ENCODE data around the gene AIFM1.

Gene AIFM1

DNA sequence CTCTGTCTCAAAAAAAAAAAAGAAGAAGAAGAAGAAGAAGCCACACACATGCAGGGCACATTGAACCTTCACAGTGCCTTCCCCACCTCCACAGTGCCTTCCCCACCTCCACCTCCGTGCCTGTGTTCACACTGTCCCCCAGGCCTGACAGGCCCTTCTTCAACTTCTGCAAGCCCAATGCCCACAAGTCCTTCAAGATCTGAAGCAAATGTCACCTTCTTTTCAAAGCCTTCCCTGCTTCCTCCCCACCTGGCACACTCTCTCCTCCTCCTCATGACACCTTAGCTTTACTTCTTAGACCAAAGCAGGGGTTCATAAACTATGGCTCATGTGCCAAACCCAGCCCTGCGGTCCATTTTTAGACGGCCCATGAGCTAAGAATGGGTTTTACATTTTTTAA lies 75.3 kb downstream of the AIFM1 start:
- DNase-seq, result no peak

DNA sequence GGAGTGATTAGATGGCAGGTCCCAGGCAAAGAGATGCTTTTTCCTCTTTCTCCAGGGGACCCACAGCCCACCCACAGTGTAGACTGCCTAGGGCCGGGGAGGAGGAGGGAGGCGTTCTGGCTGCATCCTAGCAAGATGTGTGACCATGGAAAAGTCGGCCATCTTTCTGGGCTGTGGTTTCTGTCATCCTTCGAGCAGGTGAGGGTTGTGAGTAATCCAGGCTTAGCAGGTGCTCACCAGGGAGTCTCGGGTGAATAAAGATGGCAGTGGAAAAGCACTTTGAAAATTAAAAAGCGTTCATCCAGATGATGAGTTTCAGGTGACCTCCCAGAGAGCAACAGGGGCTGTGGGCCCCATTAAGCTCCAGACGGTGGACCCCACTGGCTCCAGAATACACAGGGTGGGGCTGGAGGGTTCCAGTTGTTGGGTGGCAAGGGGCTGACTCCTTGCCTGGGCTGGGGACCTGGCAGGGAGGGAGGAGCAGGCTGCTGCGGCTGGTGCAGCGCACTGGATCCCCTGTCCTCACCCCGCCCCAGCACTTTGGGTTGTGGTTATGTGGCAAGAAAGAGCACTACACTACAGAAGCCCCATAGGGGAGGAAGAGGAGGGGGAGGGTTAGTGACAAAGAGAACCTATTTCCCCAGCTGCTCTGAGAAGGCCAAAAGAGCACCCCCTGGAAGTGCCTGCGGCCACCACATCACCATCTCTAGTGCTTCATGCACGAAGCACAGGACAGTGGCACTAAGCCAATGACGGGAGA lies 79.0 kb downstream of the AIFM1 start:
- DNase-seq, result peak; percentile 84

DNA sequence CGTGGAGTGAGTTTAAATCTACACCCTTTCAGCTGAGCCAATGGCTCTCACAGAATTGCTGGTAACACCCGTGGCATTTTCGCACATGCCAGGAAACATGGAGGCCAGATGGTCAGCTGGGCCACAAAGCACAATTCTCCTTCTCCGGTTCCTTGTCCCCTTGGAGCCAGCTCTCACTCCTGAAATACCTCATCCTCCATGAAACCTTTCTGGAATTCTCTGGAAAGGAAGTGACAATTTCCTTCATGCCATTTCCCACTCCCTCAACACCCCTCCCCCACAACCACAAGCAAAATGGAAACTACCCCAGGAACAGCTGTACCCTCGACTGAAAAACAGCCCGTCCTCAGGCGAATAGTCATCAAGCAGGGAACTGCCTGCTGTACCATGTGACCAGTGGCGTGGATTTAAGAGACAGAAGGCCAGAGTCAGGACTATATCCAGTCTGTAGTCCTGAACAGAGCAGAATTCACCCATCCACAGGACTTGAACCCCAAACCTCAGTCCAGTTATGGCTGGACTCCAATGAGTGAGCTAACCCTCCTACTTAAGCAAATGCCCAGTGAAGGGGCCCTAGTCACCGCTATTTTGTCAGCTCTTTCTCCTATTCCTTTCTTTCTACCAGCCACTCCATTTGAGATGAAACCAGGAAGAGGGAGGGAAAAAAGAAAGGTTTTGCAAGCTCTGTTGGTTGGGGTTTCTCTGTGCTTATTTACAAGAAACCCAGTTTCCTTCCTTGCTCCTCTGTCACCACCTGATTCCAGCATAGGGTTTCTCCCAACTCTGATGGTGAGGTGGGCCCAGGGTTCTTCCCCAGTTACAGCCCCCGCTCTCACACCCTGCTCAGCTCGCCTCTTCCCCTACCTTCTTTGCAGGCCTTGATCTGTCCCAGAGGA lies 79.8 kb downstream of the AIFM1 start:
- no peak for DNase-seq

DNA sequence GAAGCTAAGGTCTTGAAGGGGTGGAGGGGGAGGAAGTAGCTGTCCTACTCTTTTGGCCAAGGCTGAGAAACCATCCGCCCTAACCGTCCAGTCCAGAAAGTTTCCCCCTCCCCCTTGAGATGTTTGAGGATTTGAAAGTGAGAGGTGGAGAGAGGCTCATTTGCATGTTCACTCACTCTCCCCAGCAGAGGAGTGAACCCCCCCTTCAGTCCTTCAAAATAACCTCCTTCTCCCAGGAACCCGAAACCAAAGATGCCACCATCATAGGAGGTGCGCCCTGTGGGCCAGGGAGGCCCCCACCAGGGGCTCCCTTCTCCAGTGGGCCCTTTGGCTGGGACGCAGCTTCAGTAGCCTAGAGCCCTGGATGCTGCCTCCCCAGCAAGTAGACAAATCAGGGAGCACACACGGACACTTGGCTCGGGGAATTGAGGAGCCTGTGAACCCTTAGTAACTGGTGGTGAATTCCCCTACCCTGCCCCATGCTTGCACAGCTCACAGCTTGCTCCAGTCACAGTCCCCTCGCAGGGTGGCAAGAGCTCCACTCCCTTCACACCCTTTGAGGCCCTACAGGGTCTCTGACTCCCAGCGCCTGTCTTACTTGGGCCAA lies 80.9 kb downstream of the AIFM1 start:
- DNase-seq, result peak; percentile 32

DNA sequence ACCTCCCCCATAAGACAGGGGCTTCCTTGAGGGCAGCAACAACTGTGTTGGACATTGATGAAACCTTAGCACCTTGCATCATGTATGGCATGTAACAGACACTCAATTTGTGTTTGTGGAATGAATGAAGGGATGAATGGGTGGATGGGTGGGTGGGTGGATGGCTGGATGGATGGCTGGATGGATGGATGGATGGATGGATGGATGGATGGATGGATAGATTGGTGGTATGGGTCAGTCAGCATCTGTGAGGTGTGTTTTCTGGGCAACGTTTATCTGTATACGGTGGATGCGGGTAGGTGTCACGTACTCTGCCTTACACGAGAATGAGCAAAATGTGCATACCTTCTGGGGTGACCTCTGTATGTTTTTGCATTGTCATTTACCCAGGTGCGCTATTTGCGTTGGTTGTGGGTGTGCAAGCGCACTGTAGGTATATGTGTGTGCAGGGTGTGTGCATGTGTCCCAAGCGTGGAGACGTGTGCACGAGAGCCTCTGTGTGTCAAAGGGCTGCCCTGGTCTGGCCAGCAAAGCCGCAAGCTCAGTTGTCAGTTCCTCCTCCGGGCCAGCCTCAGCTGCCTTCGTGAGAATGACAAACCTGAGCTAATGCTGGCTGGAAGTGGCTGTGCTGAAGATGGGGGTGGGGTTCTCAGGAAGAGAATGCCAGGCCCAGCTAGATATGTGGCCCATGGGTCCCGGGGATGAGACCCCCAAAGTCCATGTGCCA lies 81.8 kb downstream of the AIFM1 start:
- peak; percentile 55 for DNase-seq

DNA sequence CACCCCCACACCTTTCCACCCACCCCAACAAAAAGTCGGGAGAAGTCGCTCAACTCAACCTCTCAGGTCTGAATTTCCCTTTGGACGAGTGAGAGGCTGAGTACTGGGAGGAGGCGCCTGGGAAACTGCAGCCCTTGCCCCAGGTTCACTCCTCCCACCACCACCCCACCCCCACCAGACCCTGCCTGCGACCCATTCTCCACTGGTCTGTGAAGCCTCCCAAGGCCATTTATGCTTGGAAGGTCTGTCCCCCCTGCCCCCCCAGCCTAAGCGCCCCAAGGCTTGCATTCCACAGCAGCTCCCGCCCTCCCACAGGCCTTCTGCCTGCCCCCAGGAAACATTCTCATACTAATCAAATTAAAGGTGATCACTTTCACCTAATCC lies 82.5 kb downstream of the AIFM1 start:
- peak; percentile 45 for DNase-seq

DNA sequence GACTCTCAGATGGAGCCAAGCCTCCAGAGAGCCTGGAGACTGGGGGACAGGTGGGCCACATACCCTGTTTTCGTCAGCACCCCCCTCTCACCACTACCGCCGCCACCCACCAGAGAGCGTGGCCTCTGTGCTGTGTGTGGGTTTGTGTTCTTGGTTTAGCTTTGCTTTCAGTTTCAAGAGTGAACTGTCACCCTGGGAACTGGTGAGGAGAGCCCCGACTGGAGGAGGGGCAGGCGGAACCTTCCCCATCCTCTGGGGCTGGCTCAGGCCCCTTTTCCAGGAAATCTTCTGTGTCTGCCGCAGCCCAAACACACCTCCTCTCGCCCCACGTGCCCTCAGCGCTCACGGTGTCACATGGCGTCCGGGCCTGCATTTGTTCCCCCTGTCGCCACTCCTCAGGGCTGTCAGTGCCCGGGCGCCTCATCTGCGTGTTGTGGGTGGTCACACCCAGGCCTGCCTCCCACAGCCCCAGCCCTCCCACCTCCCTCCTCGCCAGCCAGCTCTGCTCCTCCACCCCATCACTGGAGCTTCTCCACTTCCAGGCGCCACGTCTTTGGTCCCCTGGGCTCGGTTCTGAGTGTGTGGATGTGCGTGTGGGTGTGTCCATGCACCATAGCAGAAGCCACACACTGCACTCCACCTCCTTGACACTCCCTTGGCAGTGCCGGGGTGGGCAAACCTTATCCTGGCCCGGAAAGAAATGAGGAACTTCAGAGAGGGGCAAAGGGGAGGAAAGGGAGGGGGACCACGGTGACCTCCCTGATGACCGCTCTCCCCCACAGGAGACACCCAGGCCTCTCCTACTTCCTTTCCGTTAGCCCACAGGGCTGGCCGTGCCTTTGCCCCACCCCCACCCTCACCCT lies 83.2 kb downstream of the AIFM1 start:
- peak; percentile 80 for DNase-seq

DNA sequence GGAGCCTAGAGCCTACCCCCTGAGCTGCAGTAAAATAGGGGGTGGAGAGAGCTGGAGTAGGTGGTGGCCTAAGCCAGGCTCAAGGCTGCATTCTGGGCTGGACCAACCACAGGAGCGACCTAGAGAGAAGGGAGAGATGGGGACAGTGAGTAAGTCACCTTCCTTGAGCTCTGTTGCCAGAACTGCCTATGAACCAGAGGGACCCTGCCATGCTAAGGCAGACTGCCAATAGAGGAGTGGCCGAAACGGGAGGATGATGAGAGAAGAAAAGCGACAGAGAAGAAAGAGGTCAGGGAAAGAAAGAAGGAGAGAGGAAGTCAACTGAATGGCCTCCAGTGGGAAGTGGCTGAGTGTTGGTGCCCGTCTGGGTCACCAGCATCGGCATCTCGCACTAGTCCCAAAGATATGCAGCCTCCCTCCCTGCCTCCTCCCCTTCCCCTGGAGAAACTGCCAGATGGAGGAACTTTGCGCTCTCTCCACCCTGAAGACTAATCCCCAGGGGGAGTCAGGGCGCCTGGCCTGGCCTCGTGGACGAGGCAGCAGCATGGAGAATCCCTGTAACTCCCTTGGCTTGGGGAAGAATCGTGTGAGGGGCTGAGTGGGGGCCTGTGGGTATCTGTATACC lies 84.1 kb downstream of the AIFM1 start:
- no peak for DNase-seq

DNA sequence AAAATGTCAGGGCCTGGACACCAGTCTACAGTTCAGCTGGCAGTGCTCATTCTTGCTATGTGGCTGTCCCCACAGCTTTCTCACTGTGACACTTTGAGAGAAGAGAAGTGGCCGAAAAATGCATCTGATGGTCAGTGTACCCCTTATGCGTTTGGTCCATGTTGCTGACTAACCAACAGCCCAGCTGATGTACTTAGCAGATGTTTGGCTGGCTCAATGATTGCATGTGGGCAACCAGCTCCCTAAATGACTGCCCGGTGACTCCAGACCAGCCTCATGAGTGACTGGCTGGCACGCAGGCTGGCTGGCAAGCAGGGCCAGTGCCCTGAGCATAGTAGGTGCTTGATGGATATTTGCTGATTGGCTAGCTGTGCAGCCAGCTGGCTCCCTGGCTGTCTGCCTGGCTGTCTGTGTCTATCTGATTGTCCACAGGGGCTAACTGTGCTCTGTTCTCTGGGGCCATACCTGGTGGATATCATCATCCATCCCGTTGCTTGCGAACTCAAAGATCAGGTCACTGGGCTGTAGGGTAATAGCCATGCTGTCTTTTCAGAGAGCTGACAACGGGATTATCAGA lies 84.8 kb downstream of the AIFM1 start:
- no peak for DNase-seq

DNA sequence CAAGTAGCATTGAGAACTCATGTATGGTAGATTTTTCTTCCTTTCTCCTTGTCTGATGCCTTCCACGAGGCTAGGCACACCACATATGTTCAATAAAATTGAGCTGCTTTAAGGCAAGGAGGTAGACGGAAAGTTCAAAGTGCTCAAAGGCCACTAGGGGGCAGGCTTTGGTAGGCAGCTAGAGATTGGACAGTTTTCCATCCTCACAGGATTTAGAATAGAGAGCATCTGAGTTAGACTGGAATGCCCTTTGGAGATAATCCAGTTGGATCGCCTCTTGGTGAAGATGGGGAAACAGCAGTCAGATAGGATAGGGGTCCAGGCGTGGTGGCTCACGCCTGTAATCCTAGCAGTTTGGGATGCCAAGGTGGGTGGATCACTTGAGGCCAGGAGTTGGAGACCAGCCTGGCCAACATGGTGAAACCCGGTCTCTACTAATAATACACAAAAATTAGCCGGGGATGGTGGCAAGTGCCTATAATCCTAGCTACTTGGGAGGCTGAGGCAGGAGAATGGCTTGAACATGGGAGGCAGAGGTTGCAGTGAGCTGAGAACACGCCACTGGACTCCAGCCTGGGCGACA lies 85.7 kb downstream of the AIFM1 start:
- peak; percentile 79 for DNase-seq

Data from hematopoietic multipotent progenitor cell treated with erythropoietin and hydrocortisone succinate and interleukin-3 and kit ligand, for 6 days (in vitro differentiated cells).